Muscle of leg (tissue), 11 donors: ENCODE results near the gene OLFML2A. TPM values are rescaled to one million over a fixed set of nuclear protein-coding genes. Genes with fewer than 3 reads are reported as not detected.

Experiments
- DNase-seq: peaks from one replicate; pipeline ENCODE4 v3.0.0; 2013
- H3K27ac ChIP-seq: one replicate; pipeline ENCODE4 v1.5.1; 2013; ENCODE audit warnings: mild to moderate bottlenecking, low read length, control low read depth
- H3K27me3 ChIP-seq: one replicate; pipeline ENCODE4 v1.6.1; 2013; ENCODE audit warnings: low read length; ENCODE audit not compliant: control insufficient read depth, insufficient read depth
- H3K36me3 ChIP-seq: one replicate; pipeline ENCODE4 v1.6.1; 2013; ENCODE audit warnings: low read length; ENCODE audit not compliant: control insufficient read depth, insufficient read depth
- H3K4me1 ChIP-seq: one replicate; pipeline ENCODE4 v1.6.1; 2013; ENCODE audit warnings: low read length; ENCODE audit not compliant: control insufficient read depth, insufficient read depth
- H3K4me3 ChIP-seq: one replicate; pipeline ENCODE4 v1.5.1; 2013; ENCODE audit warnings: low read length, control low read depth
- H3K9me3 ChIP-seq: replicated peaks from 2 replicates; pipeline ENCODE4 v1.6.1; 2013; ENCODE audit warnings: low read depth, low read length; ENCODE audit not compliant: control insufficient read depth
- WGBS: methylation state at CpG from one replicate; pipeline ENCODE4 v1.1.5; 2013; ENCODE audit warnings: missing lambda C conversion rate; ENCODE audit not compliant: insufficient coverage; 5-methylcytosine and 5-hydroxymethylcytosine counted together
- polyA plus RNA-seq, 8 donors: library from polyadenylated mRNA; unstranded; fragments of 120-200 nt; gene quantifications; one replicate each; pipeline versions ENCODE4 v1.2.1 to v1.2.3, GENCODE V29; 2013; ENCODE audit warnings: inconsistent platforms in 1 of 8, low replicate concordance in 1 of 8; ENCODE audit not compliant: insufficient read length in 8 of 8, insufficient read depth in 1 of 8
- total RNA-seq: library from RNA; stranded (reverse); fragments of 120-200 nt; gene quantifications from one replicate; pipeline ENCODE4 v1.2.4, GENCODE V29; 2013

Gene OLFML2A
- total and polyA plus RNA-seq, 9 donors: 100 to 176 (median 142) TPM

- DNase-seq: peak; percentile 78
- peak overlapping the region; percentile 74 for H3K27ac ChIP-seq
These were observed 75.3 kb downstream of the OLFML2A start for GRCh38 chr9:124852121-124852828.

DNA sequence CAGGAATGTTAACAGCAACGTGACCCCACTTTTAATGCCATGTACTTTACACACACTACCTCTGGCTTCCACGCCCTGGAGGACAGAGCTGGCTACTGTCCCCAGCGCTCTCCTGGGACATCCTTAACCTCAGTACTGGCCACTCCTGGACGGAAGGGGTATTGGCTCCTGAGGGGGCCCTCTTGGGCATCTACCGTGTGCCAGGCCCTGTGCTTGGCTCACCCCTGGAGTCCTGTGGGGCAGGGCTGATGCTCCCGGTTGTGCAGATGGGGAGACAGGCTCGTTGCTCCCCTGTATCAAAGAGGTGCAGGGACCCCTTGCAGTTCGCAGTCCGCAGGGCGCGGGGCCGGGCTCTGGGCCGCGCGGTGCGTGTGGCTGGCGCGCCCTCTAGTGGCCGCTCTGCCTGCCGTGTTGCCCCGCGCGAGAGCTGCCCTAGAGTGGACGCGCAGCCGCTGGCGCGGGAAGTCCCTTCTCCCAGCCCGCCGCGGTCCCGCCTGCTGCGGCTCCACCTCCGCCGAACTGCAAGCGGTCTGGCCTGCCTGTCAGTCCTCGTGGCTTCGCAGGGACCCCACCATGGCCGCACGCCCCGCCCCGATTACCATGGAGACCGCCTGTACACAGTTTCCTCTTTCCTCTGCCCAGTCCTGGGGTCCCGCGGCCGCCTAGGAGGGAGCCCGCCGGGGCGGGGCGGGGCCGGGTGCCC lies 76.0 kb downstream of the OLFML2A start, which contains the start of gene WDR38:
Gene WDR38, plus strand, starts transcription at position 632 of the 703 bp plus-strand sequence. CDS start 72 bp downstream, outside the sequence.
- H3K27ac ChIP-seq: peak within 1 kb of the TSS; percentile 74
- H3K9me3 ChIP-seq: no peaks in the 10 kb centered on the region
- peak within 1 kb of the TSS; percentile 45 for H3K4me3 ChIP-seq
- peaks cover 22% of the 10 kb centered on the region for H3K36me3 ChIP-seq
- H3K27me3 ChIP-seq: no peaks in the 10 kb centered on the region
- 1% methylated on average over 49 of the region's 51 CpGs for WGBS
- DNase-seq: peak; percentile 81
- H3K4me1 ChIP-seq: peaks cover 46% of the 10 kb centered on the region

More at GRCh38 chr9:124852121-124852828, 75.3 kb downstream of the OLFML2A start:
- Histone ChIP-seq H3K9me3 (no peaks in the 10 kb centered on the region), H3K4me1 (peaks cover 41% of the 10 kb centered on the region), H3K36me3 (peaks cover 15% of the 10 kb centered on the region), H3K27me3 (no peaks in the 10 kb centered on the region), H3K4me3 (peak overlapping the region; percentile 45)
- 42% methylated on average over 8 of the region's 13 CpGs for WGBS

DNA sequence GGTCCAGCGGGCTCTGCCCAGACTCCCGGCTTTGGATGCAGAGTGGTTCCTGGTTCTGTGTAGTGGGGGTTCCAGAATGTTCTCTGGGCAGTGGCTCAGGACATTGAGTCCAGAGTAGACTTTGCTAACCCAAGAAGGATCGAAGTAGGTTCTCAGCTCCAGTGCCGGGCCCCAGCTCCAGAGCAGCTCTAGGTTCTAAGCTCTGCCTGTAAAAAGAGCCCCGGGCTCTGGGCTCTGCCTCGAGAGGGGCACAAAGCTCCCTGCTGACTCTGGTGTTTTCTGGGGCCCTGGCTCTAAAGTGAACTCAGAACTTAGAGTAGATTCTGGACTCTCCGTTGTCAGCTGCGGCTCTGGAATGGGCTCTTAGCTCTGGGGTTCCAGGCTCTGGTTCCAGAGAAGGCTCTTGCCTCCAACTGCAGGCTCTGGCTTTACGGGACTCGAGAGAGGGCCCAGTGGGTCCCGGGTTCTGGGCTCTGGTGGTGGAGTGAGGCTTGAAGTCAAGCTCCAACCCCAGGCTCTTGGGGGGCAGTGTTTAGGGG lies 76.7 kb downstream of the OLFML2A start:
- Histone ChIP-seq H3K27ac (peak overlapping the region; percentile 10), H3K27me3 (no peaks in the 10 kb centered on the region), H3K9me3 (no peaks in the 10 kb centered on the region), H3K4me1 (peaks cover 51% of the 10 kb centered on the region), H3K36me3 (peaks cover 29% of the 10 kb centered on the region), H3K4me3 (no peak overlapping the region)
- no peak for DNase-seq
- WGBS: 56% methylated on average over 11 of the region's 11 CpGs

DNA sequence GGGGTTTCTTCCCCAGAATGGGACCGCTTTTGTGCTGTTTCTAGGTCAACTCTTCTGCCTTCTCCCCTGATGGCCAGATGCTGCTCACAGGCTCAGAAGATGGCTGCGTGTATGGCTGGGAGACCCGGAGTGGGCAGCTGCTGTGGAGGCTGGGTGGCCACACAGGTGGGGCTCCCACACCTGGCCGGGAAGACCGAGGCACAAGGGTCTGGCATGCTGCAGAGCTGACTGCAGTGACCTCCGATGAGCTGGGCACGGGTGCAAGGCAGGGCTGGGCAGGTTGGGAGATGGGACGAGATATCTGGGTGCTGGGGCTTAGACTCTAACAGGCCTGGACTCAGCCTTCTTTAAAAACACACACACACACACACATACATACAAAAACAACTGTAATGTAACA lies 77.2 kb downstream of the OLFML2A start:
- no peaks in the 10 kb centered on the region for H3K27me3 ChIP-seq
- no peaks in the 10 kb centered on the region for H3K9me3 ChIP-seq
- H3K4me1 ChIP-seq: peaks cover 52% of the 10 kb centered on the region
- WGBS: 65% methylated on average over 5 of the region's 8 CpGs
- DNase-seq: no peak
- no peak overlapping the region for H3K27ac ChIP-seq
- peaks cover 34% of the 10 kb centered on the region for H3K36me3 ChIP-seq
- H3K4me3 ChIP-seq: no peak overlapping the region

GRCh38 chr9:124854822-124855221 lies 77.9 kb downstream of the OLFML2A start:
- DNase-seq: no peak
- Histone ChIP-seq H3K27ac (no peak overlapping the region), H3K9me3 (no peaks in the 10 kb centered on the region), H3K27me3 (no peaks in the 10 kb centered on the region), H3K4me3 (no peak overlapping the region), H3K4me1 (peaks cover 57% of the 10 kb centered on the region), H3K36me3 (peaks cover 41% of the 10 kb centered on the region)
- WGBS: 43% methylated on average over 1 of the region's 7 CpGs

DNA sequence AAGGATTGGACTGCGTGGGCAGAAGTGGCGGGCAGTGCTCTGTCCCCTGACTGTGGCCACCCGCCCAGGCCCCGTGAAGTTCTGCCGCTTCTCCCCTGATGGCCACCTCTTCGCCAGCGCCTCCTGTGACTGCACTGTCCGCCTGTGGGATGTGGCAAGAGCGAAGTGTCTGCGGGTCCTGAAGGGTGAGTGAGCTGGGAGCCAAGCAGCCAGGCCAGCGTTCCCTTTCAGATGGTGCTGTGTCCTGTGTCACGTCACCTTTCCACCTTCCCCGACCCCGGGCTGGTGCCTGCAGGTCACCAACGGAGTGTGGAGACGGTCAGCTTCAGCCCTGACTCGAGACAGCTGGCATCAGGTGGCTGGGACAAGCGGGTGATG lies 78.6 kb downstream of the OLFML2A start:
- H3K4me1 ChIP-seq: peaks cover 59% of the 10 kb centered on the region

DNA sequence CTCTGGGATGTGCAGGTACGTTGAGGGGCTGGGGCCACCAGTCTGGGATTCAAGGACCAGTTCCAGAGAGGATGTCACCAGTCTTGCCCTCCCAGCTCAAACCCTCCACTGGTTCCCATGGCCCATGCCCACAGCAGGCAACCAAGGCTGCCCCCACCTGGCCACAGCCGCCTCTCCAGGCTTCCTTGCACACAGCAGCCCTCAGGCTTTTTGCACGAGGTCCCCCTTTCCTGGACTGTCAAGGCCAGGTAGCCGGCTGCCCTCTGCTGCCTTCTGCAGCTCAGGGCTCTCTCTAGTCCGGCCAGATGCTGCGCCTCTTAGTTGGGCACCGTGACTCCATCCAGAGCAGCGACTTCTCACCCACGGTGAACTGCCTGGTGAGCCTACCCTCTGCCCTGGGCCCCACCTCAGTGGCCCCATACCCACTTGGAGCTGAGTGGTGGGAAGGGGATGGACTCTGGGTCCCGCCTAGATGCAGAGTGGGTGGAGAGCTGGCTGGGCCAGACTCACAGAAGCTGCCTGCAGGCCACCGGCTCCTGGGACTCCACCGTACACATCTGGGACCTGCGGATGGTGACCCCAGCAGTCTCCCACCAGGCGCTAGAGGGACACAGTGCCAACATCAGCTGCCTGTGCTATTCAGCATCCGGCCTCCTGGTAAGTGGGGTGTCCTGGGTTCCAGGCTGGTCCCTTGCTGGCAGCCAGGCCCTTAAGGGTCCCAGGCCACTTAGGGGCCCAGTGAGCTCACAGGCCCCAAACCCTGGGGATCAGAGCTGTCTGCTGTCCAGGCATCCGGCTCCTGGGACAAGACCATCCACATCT lies 79.2 kb downstream of the OLFML2A start:
- Histone ChIP-seq H3K36me3 (peaks cover 54% of the 10 kb centered on the region), H3K4me1 (peaks cover 61% of the 10 kb centered on the region), H3K27me3 (no peaks in the 10 kb centered on the region), H3K9me3 (no peaks in the 10 kb centered on the region), H3K4me3 (no peak overlapping the region), H3K27ac (no peak overlapping the region)
- 53% methylated on average over 12 of the region's 16 CpGs for WGBS
- DNase-seq: no peak

More for the DNA sequence above, 78.6 kb downstream of the OLFML2A start:
- Histone ChIP-seq H3K27ac (no peak overlapping the region), H3K36me3 (peaks cover 48% of the 10 kb centered on the region), H3K4me3 (no peak overlapping the region), H3K27me3 (no peaks in the 10 kb centered on the region), H3K9me3 (no peaks in the 10 kb centered on the region)
- no peak for DNase-seq
- WGBS: 79% methylated on average over 18 of the region's 18 CpGs

DNA sequence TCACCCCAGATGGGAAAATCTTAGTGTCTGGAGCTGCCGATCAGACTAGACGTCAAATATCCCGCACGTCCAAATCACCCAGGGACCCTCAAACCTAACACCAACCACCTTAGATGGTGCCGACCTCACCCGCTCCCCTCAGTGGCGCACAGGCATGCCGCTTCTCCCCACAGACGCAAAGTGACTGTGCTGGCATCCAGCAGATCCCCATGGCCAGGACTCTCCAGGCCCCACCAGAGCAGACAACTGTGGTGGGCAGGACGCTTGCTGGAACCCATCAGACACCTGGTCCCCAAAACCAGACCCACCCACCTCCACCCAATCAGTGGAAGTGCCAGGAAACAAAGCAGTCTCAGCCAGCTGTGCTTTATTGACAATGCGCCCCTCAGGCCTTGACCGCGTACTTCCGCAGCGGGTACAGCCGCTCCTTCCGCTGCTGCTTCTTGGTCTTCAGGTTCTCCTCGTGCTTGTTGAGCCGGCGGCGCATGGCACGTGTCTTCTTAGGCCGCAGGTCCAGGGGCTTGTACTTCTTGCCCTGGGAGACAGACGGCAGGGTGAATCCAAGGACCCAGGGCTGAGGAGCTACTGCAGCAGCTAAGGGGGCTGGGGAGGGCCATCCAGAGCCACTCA lies 80.7 kb downstream of the OLFML2A start:
- Histone ChIP-seq H3K27me3 (no peaks in the 10 kb centered on the region), H3K4me1 (peaks cover 46% of the 10 kb centered on the region), H3K4me3 (no peak overlapping the region), H3K36me3 (peaks cover 54% of the 10 kb centered on the region), H3K27ac (peak overlapping the region; percentile 9), H3K9me3 (no peaks in the 10 kb centered on the region)
- 88% methylated on average over 19 of the region's 24 CpGs for WGBS
- DNase-seq: no peak

- peaks cover 54% of the 10 kb centered on the region for H3K36me3 ChIP-seq
- peaks cover 38% of the 10 kb centered on the region for H3K4me1 ChIP-seq
- H3K4me3 ChIP-seq: no peak overlapping the region
- H3K27ac ChIP-seq: peak overlapping the region; percentile 69
- no peaks in the 10 kb centered on the region for H3K27me3 ChIP-seq
- 74% methylated on average over 5 of the region's 9 CpGs for WGBS
- H3K9me3 ChIP-seq: no peaks in the 10 kb centered on the region
- peak; percentile 70 for DNase-seq
These were observed 81.6 kb downstream of the OLFML2A start for GRCh38 chr9:124858330-124859046.
